Measurements from ENCODE around the gene USP43.
"Not testable (repeated sequence)": the region's sequence is repeated elsewhere in the genome, so short reads cannot be mapped to it uniquely, and the experiment has no call there.

USP43 gene

GRCh38 chr17:9644910-9645751, at the start of gene USP43:
USP43 (plus strand) TSS chr17:9645517; CDS start chr17:9645633, 116 bp downstream.
- peak; percentile 17 for DNase-seq

- not testable (repeated sequence) for DNase-seq
Observed at GRCh38 chr17:9597638-9598037, 47.7 kb upstream of the USP43 start.

GRCh38 chr17:9598661-9599060, 46.7 kb upstream of the USP43 start:
- DNase-seq, result no peak

GRCh38 chr17:9604583-9604982, 40.7 kb upstream of the USP43 start:
- DNase-seq, result not testable (repeated sequence)

GRCh38 chr17:9606453-9606852, 38.9 kb upstream of the USP43 start:
- no peak for DNase-seq

- DNase-seq, result not testable (repeated sequence)
Observed at GRCh38 chr17:9607058-9607457, 38.3 kb upstream of the USP43 start.

- DNase-seq, result no peak
Observed at GRCh38 chr17:9611557-9611956, 33.8 kb upstream of the USP43 start.

- no peak for DNase-seq
Observed at GRCh38 chr17:9612006-9612405, 33.3 kb upstream of the USP43 start.

GRCh38 chr17:9615486-9615885, 29.8 kb upstream of the USP43 start:
- no peak for DNase-seq

- DNase-seq, result no peak
Observed at GRCh38 chr17:9622961-9623360, 22.4 kb upstream of the USP43 start.

- no peak for DNase-seq
Observed at GRCh38 chr17:9628509-9628908, 16.8 kb upstream of the USP43 start.

- no peak for DNase-seq
Observed at GRCh38 chr17:9632741-9633140, 12.6 kb upstream of the USP43 start.

GRCh38 chr17:9635340-9635739, 10.0 kb upstream of the USP43 start:
- DNase-seq, result no peak

- DNase-seq, result no peak
Observed at GRCh38 chr17:9636501-9636900, 8.8 kb upstream of the USP43 start.

- DNase-seq, result not testable (repeated sequence)
Observed at GRCh38 chr17:9640388-9640787, 4.9 kb upstream of the USP43 start.

- DNase-seq, result no peak
Observed at GRCh38 chr17:9643611-9644010, 1.7 kb upstream of the USP43 start.

GRCh38 chr17:9645851-9646545, 681 bp downstream of the USP43 start:
- peak; percentile 13 for DNase-seq

GRCh38 chr17:9646546-9646885, 1.2 kb downstream of the USP43 start:
- no peak for DNase-seq

GRCh38 chr17:9647014-9647413, 1.7 kb downstream of the USP43 start:
- no peak for DNase-seq

GRCh38 chr17:9648521-9649110, 3.3 kb downstream of the USP43 start:
- no peak for DNase-seq

- no peak for DNase-seq
Observed at GRCh38 chr17:9658593-9659211, 13.4 kb downstream of the USP43 start.

- DNase-seq, result no peak
Observed at GRCh38 chr17:9661027-9661426, 15.7 kb downstream of the USP43 start.

- not testable (repeated sequence) for DNase-seq
Observed at GRCh38 chr17:9663511-9663910, 18.2 kb downstream of the USP43 start.
